Endodermal cell (in vitro differentiated cells): ENCODE measurements around the gene DNM3. TPM values are rescaled to one million over a fixed set of nuclear protein-coding genes. Genes with fewer than 3 reads are reported as not detected.
"Not testable (repeated sequence)": the region's sequence is repeated elsewhere in the genome, so short reads cannot be mapped to it uniquely, and the experiment has no call there.

Experiments used
- DNase-seq: peaks from one replicate; pipeline ENCODE4 v3.0.0-alpha.2; 2017
- H3K27ac ChIP-seq: 2 replicates; pipeline ENCODE4 v1.5.1; 2013; ENCODE audit warnings: mild to moderate bottlenecking, low read depth, low read length, moderate library complexity
- H3K27me3 ChIP-seq: 2 replicates; pipeline ENCODE4 v1.6.1; 2013; ENCODE audit warnings: mild to moderate bottlenecking, low read length, moderate library complexity; ENCODE audit not compliant: insufficient read depth, control insufficient read depth, poor library complexity, severe bottlenecking
- H3K36me3 ChIP-seq: 2 replicates; pipeline ENCODE4 v1.7.0; 2013; ENCODE audit warnings: mild to moderate bottlenecking, low read length, moderate library complexity; ENCODE audit not compliant: control insufficient read depth, insufficient read depth
- H3K4me1 ChIP-seq: one replicate; pipeline ENCODE4 v1.7.0; 2013; ENCODE audit warnings: low read length; ENCODE audit not compliant: control insufficient read depth, insufficient read depth
- H3K4me3 ChIP-seq: 2 replicates; pipeline ENCODE4 v1.5.1; 2013; ENCODE audit warnings: mild to moderate bottlenecking, low read length, moderate library complexity
- H3K9ac ChIP-seq: 2 replicates; pipeline ENCODE4 v1.6.1; 2013; ENCODE audit warnings: mild to moderate bottlenecking, low read length, moderate library complexity; ENCODE audit not compliant: poor library complexity, severe bottlenecking; ENCODE audit errors: extremely low read depth
- H3K9me3 ChIP-seq: 2 replicates; pipeline ENCODE4 v1.6.1; 2013; ENCODE audit warnings: mild to moderate bottlenecking, low read length, moderate library complexity; ENCODE audit not compliant: control insufficient read depth
- H3K27ac Mint-ChIP-seq: 2 replicates; pipeline ENCODE4 v1.8.0; 2020; ENCODE audit warnings: mixed read lengths
- H3K27me3 Mint-ChIP-seq: 2 replicates; pipeline ENCODE4 v1.8.0; 2021; ENCODE audit warnings: mild to moderate bottlenecking, mixed read lengths; ENCODE audit not compliant: insufficient read depth
- H3K36me3 Mint-ChIP-seq: 2 replicates; pipeline ENCODE4 v1.8.0; 2020; ENCODE audit warnings: low read depth, mixed read lengths
- H3K4me1 Mint-ChIP-seq: 2 replicates; pipeline ENCODE4 v1.8.0; 2020; ENCODE audit warnings: mixed read lengths
- H3K4me3 Mint-ChIP-seq: 2 replicates; pipeline ENCODE4 v1.8.0; 2020; ENCODE audit warnings: mild to moderate bottlenecking, moderate library complexity, mixed read lengths
- H3K9me3 Mint-ChIP-seq: 2 replicates; pipeline ENCODE4 v1.8.0; 2020; ENCODE audit warnings: mild to moderate bottlenecking, mixed read lengths
- WGBS, 2 experiments: methylation state at CpG; one replicate each; pipeline versions ENCODE4 v1.1.5 to v1.1.7; 2013; ENCODE audit warnings: missing lambda C conversion rate in 2 of 2, mixed read lengths in 1 of 2; ENCODE audit not compliant: insufficient coverage in 1 of 2, insufficient read length in 1 of 2; 5-methylcytosine and 5-hydroxymethylcytosine counted together
- total RNA-seq, 2 donors: library from RNA; stranded (reverse); fragmentation: NEBNext Ultra II Directional in 1 of 2; extraction: Animal tissue kit (Norgen Biotek cat#: 25700) in 1 of 2; gene quantifications; 2 replicates in 1 of 2; 3 replicates in 1 of 2; pipeline ENCODE4 v1.2.1, GENCODE V29; 2021
- TF ChIP-seq, protein P1 (sequence below): fragments of 200-600 bp; sonication (generic); conservative IDR thresholded peaks from 2 replicates; pipeline ENCODE4 v1.5.0; 2021; ENCODE audit warnings: antibody characterized with exemption, mild to moderate bottlenecking

Gene DNM3
- total RNA-seq, 2 donors from 2014 or later: 0.53 to 1.8 TPM

DNA sequence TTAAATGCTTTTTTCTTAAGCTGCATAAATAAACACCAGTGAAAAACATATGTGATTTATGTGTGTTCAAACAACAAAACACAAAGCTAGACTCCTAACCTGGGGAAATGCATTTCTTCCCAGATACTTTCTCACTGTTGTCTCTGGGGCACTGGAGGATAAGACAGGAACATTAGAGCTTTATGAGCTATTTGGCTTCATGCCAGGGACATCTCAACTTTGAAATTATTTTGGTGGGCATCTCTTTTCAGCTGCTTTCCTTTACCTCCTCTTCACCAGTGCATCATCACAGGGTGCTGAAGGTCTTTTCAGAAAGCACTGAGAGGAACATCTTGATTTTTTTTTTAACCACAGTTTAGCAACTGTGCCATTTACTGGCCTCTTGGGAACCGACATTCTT is 212.9 kb downstream of the DNM3 start:
- peaks cover 6% of the 10 kb centered on the region for H3K9me3 Mint-ChIP-seq
- no peak overlapping the region for H3K4me3 ChIP-seq
- H3K9ac ChIP-seq: no peak overlapping the region
- H3K4me3 Mint-ChIP-seq: no peak overlapping the region
- H3K27me3 Mint-ChIP-seq: no peaks in the 10 kb centered on the region
- peaks cover 3% of the 10 kb centered on the region for H3K4me1 Mint-ChIP-seq
- no peak overlapping the region for H3K27ac ChIP-seq
- H3K27ac Mint-ChIP-seq: no peak overlapping the region
- no peaks in the 10 kb centered on the region for H3K4me1 ChIP-seq
- no peaks in the 10 kb centered on the region for H3K36me3 ChIP-seq
- no CpG with 5 or more reads among the region's 1 CpG for whole genome bisulfite sequencing, 2 experiments
- no peak for DNase-seq
- H3K27me3 ChIP-seq: no peaks in the 10 kb centered on the region
- H3K9me3 ChIP-seq: no peaks in the 10 kb centered on the region
- TF ChIP-seq, protein P1, sequence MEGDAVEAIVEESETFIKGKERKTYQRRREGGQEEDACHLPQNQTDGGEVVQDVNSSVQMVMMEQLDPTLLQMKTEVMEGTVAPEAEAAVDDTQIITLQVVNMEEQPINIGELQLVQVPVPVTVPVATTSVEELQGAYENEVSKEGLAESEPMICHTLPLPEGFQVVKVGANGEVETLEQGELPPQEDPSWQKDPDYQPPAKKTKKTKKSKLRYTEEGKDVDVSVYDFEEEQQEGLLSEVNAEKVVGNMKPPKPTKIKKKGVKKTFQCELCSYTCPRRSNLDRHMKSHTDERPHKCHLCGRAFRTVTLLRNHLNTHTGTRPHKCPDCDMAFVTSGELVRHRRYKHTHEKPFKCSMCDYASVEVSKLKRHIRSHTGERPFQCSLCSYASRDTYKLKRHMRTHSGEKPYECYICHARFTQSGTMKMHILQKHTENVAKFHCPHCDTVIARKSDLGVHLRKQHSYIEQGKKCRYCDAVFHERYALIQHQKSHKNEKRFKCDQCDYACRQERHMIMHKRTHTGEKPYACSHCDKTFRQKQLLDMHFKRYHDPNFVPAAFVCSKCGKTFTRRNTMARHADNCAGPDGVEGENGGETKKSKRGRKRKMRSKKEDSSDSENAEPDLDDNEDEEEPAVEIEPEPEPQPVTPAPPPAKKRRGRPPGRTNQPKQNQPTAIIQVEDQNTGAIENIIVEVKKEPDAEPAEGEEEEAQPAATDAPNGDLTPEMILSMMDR: no peak
- no peaks in the 10 kb centered on the region for H3K36me3 Mint-ChIP-seq

DNA sequence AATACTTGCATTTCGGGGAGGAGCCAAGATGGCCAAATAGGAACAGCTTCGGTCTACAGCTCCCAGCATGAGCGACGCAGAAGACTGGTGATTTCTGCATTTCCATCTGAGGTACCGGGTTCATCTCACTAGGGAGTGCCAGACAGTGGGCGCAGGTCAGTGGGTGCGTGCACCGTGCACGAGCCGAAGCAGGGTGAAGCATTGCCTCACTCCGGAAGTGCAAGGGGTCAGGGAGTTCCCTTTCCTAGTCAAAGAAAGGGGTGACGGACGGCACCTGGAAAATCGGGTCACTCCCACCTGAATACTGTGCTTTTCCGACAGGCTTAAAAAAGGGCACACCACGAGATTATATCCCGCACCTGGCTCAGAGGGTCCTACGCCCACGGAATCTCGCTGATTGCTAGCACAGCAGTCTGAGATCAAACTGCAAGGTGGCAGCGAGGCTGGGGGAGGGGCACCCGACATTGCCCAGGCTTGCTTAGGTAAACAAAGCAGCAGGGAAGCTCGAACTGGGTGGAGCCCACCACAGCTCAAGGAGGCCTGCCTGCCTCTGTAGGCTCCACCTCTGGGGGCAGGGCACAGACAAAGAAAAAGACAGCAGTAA is 214.6 kb downstream of the DNM3 start:
- H3K4me1 ChIP-seq, H3K4me3 Mint-ChIP-seq, H3K9me3 Mint-ChIP-seq, H3K9me3 ChIP-seq, H3K36me3 Mint-ChIP-seq, H3K4me1 Mint-ChIP-seq, H3K4me3 ChIP-seq, DNase-seq, H3K27me3 ChIP-seq, H3K27ac ChIP-seq, H3K9ac ChIP-seq, H3K36me3 ChIP-seq, H3K27me3 Mint-ChIP-seq, H3K27ac Mint-ChIP-seq: not testable (repeated sequence)
- WGBS, 2 experiments: 92 to 97% methylated on average over 9 to 22 of the region's 23 CpGs

DNA sequence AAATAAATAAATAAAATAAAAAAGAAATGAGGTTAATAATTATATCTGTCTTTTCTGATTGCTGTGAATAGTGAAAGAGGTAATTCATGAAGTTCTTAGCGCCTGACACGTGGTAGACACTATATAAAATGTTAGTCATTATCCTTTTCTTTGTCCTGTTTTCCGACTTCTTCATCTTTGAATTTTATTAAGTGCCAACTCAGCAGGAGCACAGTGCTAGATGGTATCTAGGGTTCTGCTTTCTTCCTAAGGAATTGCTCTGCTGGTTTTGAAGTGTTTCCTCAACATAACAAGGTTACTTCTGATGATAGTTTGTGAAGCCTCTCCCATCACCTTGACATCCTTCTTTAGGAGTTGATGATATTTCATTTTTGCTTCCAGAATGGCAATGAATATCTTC is 227.0 kb downstream of the DNM3 start:
- Histone ChIP-seq H3K27me3 (no peaks in the 10 kb centered on the region), H3K27ac (no peak overlapping the region), H3K36me3 (no peaks in the 10 kb centered on the region), H3K9ac (no peak overlapping the region), H3K9me3 (no peaks in the 10 kb centered on the region), H3K4me1 (no peaks in the 10 kb centered on the region), H3K4me3 (no peak overlapping the region)
- Mint-ChIP-seq H3K4me3 (no peak overlapping the region), H3K27ac (no peak overlapping the region), H3K9me3 (no peaks in the 10 kb centered on the region), H3K4me1 (no peaks in the 10 kb centered on the region), H3K36me3 (no peaks in the 10 kb centered on the region), H3K27me3 (no peaks in the 10 kb centered on the region)
- TF ChIP-seq, protein P1: no peak
- DNase-seq: no peak
- 94 to 100% methylated on average over 2 to 3 of the region's 3 CpGs for WGBS, 2 experiments

DNA sequence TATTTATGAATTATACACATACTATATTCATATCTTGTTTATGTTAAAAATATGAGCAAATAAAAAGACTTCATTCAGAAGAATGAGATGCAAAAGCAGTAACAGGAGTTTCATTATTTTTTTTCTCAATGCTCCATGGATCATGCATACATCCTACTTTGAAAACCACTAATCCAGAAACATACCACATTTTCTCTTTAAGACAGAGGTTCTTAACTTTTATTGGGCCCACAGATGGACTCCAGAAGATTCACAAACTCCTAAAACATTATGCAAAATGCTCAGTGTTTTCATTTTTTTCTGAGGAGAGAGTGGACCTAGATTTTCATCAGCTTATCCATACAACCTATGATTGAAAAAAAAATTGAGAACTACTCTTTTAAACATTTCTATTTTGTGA is 227.8 kb downstream of the DNM3 start:
- no peak overlapping the region for H3K27ac Mint-ChIP-seq
- H3K4me1 Mint-ChIP-seq: no peaks in the 10 kb centered on the region
- Histone ChIP-seq H3K4me1 (no peaks in the 10 kb centered on the region), H3K9ac (no peak overlapping the region), H3K27ac (no peak overlapping the region), H3K36me3 (no peaks in the 10 kb centered on the region), H3K4me3 (no peak overlapping the region), H3K27me3 (no peaks in the 10 kb centered on the region), H3K9me3 (no peaks in the 10 kb centered on the region)
- TF ChIP-seq, protein P1: no peak
- no peaks in the 10 kb centered on the region for H3K27me3 Mint-ChIP-seq
- no peaks in the 10 kb centered on the region for H3K36me3 Mint-ChIP-seq
- no peaks in the 10 kb centered on the region for H3K9me3 Mint-ChIP-seq
- no peak overlapping the region for H3K4me3 Mint-ChIP-seq
- DNase-seq: no peak
